Smooth muscle cell of trachea (primary cell): ENCODE data around the gene CD81. TPM values are rescaled to one million over a fixed set of nuclear protein-coding genes. Genes with fewer than 3 reads are reported as not detected.

Experiments
- total RNA-seq: library from RNA; depleted of rRNA; stranded (reverse); fragments of >200 nt; gene quantifications from 2 replicates; pipeline ENCODE4 v1.2.1, GENCODE V29; 2014

CD81 gene
- total RNA-seq, result 580 and 688 TPM in 2 replicates

GRCh38 chr11:2376751-2377451 lies at the start of gene CD81:
Gene CD81, plus strand, starts transcription at chr11:2377310. Its CDS starts 240 bp downstream, at chr11:2377550.

GRCh38 chr11:2400069-2400761 lies 23.1 kb downstream of the CD81 start, which contains the start of gene TSSC4:
Gene TSSC4, plus strand, starts transcription at chr11:2400750. Its CDS starts 1,884 bp downstream, at chr11:2402634.

GRCh38 chr11:2443881-2444820 lies 67.0 kb downstream of the CD81 start, which contains the start of gene TRPM5:
Gene TRPM5, minus strand, starts transcription at chr11:2444514. Its CDS starts 21,478 bp downstream, at chr11:2423036.

DNA sequence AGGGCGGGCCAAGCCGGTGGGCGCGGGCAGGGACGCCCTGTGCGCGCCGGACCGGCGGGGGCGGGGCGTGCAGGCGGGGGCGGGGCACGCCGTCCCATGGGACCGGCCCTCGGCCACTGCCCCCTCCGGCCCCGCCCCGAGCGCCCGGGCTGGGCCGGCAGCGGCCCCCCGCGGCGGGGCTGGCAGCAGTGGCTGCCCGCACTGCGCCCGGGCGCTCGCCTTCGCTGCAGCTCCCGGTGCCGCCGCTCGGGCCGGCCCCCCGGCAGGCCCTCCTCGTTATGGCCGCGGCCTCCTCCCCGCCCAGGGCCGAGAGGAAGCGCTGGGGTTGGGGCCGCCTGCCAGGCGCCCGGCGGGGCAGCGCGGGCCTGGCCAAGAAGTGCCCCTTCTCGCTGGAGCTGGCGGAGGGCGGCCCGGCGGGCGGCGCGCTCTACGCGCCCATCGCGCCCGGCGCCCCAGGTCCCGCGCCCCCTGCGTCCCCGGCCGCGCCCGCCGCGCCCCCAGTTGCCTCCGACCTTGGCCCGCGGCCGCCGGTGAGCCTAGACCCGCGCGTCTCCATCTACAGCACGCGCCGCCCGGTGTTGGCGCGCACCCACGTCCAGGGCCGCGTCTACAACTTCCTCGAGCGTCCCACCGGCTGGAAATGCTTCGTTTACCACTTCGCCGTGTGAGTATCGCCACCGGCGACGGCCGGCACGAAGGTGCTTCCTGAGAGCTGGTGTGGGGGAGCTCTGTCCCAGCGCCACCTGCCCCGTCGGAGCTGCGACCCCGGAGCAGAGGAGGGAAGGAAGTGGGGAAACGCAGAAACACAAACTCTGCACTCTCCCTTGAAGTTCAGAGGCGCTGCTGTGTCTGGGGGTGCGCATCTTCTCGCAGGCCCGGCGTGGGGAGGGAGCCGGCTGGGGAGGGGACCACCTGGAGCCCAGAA lies 68.0 kb downstream of the CD81 start, which contains the start of gene KCNQ1:
TSS of gene KCNQ1 (plus strand) at position 188 of the 925 bp plus-strand sequence. CDS start at position 279, 91 bp downstream.

Other genes with a start within 250 kb of the CD81 start
- under 0.01 and 2.6 TPM in 2 replicates for gene IGF2, start 237.9 kb upstream of the CD81 start, total RNA-seq
- not detected in 2 replicates for gene INS, start 216.1 kb upstream of the CD81 start, total RNA-seq
- under 0.01 TPM in 1 of 2 replicates, not detected in the other for gene TH, start 205.5 kb upstream of the CD81 start, total RNA-seq
- not detected in 2 replicates for gene ASCL2, start 106.7 kb upstream of the CD81 start, total RNA-seq
- gene C11orf21, start 75.4 kb upstream of the CD81 start, total RNA-seq, result not detected in 2 replicates
- under 0.01 and 0.17 TPM in 2 replicates for gene TSPAN32, start 75.3 kb upstream of the CD81 start, total RNA-seq
- 44.5 and 59.4 TPM in 2 replicates for gene TSSC4, start 23.4 kb downstream of the CD81 start, total RNA-seq
- not detected in 2 replicates for gene TRPM5, start 67.2 kb downstream of the CD81 start, total RNA-seq
- gene KCNQ1, start 67.7 kb downstream of the CD81 start, total RNA-seq, result under 0.01 and 0.66 TPM in 2 replicates